ENCODE measurements around the gene NSUN3.
"Not testable (repeated sequence)": the region's sequence is repeated elsewhere in the genome, so short reads cannot be mapped to it uniquely, and the experiment has no call there.

Gene NSUN3

GRCh38 chr3:94062513-94063404 lies at the start of gene NSUN3, which contains the start of gene DHFR2:
Gene NSUN3 (plus strand): TSS chr3:94063061. CDS start chr3:94063127, 66 bp downstream.
Gene DHFR2 (minus strand): TSS chr3:94062916. CDS start chr3:94061511, 1,405 bp downstream.
- peak; percentile 89 to 93 for DNase-seq

GRCh38 chr3:94015025-94015424 lies 47.8 kb upstream of the NSUN3 start:
- no peak for DNase-seq

- DNase-seq, result no peak
Observed at GRCh38 chr3:94019659-94020058, 43.2 kb upstream of the NSUN3 start.

GRCh38 chr3:94020293-94020692 lies 42.6 kb upstream of the NSUN3 start:
- no peak for DNase-seq

GRCh38 chr3:94024385-94024784 lies 38.5 kb upstream of the NSUN3 start:
- DNase-seq, result no peak

- no peak for DNase-seq
Observed at GRCh38 chr3:94026623-94027022, 36.2 kb upstream of the NSUN3 start.

- no peak for DNase-seq
Observed at GRCh38 chr3:94028093-94028837, 34.6 kb upstream of the NSUN3 start, which contains the start of gene STX19. Gene STX19 (minus strand): TSS chr3:94028597. CDS start chr3:94015269, 13,328 bp downstream.

- DNase-seq, result peak in 1 of 2 donors; percentile 14
Observed at GRCh38 chr3:94036909-94037507, 25.9 kb upstream of the NSUN3 start.

- DNase-seq, result no peak
Observed at GRCh38 chr3:94043285-94043684, 19.6 kb upstream of the NSUN3 start.

- DNase-seq, result not testable (repeated sequence)
Observed at GRCh38 chr3:94044100-94044936, 18.5 kb upstream of the NSUN3 start.

- DNase-seq, result no peak
Observed at GRCh38 chr3:94046533-94046932, 16.3 kb upstream of the NSUN3 start.

GRCh38 chr3:94049267-94049666 lies 13.6 kb upstream of the NSUN3 start:
- DNase-seq, result no peak

GRCh38 chr3:94050546-94050945 lies 12.3 kb upstream of the NSUN3 start:
- no peak for DNase-seq

- no peak for DNase-seq
Observed at GRCh38 chr3:94061297-94061696, 1.6 kb upstream of the NSUN3 start.

- no peak for DNase-seq
Observed at GRCh38 chr3:94063496-94064119, 747 bp downstream of the NSUN3 start.

- no peak for DNase-seq
Observed at GRCh38 chr3:94064243-94064860, 1.5 kb downstream of the NSUN3 start.

- no peak for DNase-seq
Observed at GRCh38 chr3:94065122-94065521, 2.3 kb downstream of the NSUN3 start.

- DNase-seq, result no peak
Observed at GRCh38 chr3:94065819-94066480, 3.1 kb downstream of the NSUN3 start.

GRCh38 chr3:94066506-94067500 lies 3.9 kb downstream of the NSUN3 start:
- DNase-seq, result no peak

Data from CD4-positive, alpha-beta T cell treated with Interleukin-4 for 1 hour (primary cell).